GM18498 (cell line): ENCODE measurements around the gene ANKS1B.
"Not testable (repeated sequence)": the region's sequence is repeated elsewhere in the genome, so short reads cannot be mapped to it uniquely, and the experiment has no call there.

Source experiments
- ATAC-seq: cut with Tn5 transposase; IDR thresholded peaks from one replicate; pipeline ENCODE4 v1.9.1; 2021; ENCODE audit warnings: mild to moderate bottlenecking, moderate library complexity; ENCODE audit not compliant: unreplicated experiment

The ANKS1B gene

GRCh38 chr12:99984271-99985128, at the start of gene ANKS1B:
ANKS1B (minus strand) TSS chr12:99984936; CDS start chr12:99984237, 699 bp downstream.
- ATAC-seq: peak; percentile 59

DNA sequence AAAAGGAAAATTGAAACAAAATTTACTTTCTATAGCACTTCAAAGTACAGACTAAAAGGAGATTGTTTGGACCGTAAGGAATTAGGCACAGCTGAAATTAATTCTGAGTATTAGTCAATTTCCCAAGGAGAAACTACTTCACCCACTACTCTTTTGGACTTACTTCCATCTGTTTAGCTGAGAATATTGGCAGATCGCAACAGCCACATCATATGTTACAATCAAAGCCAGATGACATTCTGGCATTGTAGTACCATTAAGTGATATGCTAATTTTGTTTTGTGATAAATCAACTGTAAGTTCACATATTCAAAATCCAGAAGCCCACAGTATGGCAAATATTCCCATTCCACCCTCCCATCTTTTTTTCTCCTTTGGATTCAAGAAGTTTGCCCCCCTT, 47.1 kb upstream of the ANKS1B start:
- no peak for ATAC-seq

DNA sequence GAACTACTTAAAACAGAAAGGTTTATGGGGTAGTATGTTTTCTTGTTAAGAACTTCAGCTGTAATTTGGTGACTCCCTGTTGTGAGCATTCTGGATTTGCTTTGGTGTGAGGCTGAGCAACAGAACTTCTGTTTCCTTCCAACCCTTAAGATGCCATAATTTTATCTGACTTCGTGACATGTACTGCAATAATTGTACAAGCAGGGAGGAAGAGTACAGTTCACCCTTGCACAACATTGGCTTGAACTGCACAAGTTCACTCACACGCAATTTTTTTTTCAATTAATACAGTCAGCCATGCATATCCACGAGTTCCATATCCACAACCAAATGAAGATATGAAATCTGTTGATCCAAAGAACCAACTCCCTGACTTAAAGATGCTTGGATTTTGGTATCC, 42.9 kb upstream of the ANKS1B start:
- no peak for ATAC-seq

DNA sequence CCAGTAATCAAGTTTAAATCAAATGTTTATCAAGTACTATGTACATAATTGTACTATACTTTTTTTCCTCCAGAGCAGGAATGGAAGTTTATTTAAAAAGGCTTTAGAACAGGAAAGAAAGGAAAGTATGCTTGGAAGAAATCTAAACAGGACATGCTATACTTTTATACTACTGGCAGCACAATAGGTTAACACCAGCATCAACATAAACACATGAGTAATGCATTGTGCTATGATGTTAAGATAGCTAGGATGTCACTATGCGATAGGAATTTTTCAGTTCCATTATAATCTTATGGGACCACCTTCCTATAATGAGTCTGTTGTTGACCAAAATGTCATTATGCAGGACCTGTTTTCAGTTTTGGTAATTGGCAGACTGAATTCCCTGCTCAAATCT, 41.5 kb upstream of the ANKS1B start:
- no peak for ATAC-seq

DNA sequence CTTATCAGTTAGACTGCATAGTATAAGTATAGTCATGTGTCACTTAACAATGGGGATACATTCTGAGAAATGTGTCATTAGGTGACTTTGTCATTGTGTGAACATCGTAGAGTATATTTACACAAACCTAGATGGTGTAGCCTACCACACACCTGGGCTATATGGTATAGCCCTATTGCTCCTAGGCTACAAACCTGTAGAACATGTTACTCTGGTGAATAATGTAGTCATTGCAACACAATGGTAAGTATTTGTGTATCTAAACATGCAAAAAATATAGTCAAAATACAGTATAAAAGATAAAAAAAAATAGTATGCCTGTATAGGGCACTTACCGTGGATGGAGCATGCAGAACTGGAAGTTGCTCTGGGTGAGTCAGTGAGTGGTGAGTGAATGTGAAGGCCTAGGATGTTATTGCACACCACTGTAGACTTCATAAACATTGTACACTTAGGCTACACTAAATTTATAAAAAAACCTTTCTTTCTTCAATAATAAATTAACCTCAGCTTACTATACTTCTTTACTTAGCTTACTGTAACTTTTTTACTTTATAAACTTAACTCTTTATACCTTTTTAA, 40.3 kb upstream of the ANKS1B start:
- ATAC-seq: no peak

- no peak for ATAC-seq
These were observed 35.6 kb upstream of the ANKS1B start for GRCh38 chr12:100020370-100020769.

- ATAC-seq: no peak
These were observed 32.3 kb upstream of the ANKS1B start for GRCh38 chr12:100017056-100017455.

DNA sequence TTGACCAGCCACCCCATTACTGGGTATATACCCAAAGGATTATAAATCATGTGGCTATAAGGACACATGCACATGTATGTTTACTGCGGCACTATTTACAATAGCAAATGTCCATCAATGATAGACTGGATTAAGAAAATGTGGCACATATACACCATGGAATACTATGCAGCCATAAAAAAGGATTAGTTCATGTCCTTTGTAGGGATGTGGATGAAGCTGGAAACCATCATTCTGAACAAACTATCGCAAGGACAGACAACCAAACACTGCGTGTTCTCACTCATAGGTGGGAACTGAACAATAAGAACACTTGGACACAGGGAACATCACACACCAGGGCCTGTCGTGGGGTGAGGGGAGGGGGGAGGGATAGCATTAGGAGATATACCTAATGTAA, 31.6 kb upstream of the ANKS1B start:
- not testable (repeated sequence) for ATAC-seq

DNA sequence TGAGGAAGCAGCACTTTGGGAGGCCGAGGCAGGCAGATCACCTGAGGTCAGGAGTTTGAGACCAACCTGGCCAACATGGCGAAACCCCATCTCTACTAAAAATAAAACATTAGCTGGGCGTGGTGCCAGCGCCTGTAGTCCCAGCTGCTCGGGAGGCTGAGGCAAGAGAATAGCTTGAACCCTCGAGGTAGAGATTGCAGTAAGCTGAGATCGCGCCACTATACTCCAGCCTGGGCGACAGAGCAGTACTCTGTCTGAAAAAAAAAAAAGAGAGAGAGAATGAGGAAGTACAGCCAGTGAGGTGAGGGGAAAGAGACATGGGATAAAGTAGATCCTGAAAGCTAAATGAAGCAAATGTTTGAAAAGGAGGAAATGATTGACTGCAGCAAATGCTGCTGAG, 21.1 kb upstream of the ANKS1B start:
- not testable (repeated sequence) for ATAC-seq

DNA sequence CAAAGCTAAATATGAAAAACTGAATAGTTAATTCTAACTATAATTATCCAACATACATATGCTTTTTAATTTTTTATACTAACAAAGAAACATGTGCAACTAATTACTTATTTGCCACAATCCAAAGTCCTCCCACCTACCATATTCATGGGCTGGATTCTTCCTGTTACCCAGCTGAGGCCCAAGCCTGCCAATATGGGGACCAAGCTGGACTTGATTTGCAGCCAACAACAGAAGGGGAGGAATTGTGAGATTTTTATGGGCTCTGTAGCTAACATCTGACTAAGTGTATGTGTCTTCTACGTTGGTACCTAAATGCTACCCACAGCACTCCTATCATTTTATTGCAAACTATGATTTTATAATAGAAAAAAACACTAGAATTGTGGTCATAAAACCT, 13.1 kb upstream of the ANKS1B start:
- no peak for ATAC-seq

DNA sequence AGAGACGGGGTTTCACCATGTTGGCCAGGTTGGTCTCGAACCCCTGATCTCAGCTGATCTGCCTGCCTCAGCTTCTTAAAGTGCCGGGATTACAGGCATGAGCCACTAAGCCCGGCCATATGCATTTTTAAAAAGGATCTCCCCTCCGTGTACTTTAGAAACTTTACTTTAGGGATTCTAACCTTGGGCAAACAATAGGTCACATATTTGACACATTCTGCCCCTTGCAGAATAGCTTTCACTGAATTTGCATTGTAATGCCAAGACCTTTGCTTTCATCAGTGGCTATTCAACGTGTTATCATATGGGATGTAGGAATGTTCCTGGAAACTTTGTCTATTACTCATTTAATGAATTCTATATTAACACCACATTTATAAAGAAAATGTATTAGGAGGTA, 11.4 kb upstream of the ANKS1B start:
- ATAC-seq: no peak

DNA sequence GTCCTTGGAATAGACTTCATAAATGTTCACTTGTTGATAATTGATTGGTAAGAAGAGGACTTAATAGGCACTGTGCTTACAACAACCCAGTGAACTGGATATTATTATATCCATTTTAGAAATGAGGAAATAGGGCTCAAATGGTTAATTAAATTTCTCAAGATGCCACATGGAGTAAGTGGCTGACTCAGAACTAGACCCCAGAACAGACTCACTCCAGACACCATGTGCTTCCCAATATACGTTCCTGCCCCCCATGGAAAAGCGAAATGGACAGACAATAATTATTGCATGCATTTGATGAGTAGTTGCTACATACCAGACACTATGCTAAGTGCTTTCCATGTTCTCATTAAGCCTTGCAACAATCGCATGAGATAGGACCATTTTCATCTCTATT, 895 bp upstream of the ANKS1B start:
- no peak for ATAC-seq

DNA sequence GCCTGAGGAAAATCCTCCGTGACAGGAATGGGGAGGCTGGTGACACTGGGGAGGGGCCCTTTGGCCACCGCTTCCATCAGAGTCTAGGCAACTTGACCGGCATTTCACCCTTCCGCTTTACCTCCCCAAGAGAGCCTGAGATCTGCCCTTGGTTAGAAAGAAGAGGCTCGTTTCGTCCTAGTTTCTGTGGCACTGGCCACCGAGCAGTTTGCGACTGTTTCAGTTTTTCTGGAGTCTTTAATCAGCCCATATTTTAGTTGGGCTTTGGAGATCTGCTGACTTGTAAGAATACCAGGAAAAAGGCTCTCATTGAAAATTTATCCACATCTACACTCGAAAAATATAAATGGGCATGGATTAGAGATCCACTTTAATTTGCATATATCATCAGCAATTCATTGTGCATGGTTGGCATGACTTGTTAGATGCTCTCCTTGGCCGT, 414 bp upstream of the ANKS1B start:
- peak; percentile 39 for ATAC-seq

DNA sequence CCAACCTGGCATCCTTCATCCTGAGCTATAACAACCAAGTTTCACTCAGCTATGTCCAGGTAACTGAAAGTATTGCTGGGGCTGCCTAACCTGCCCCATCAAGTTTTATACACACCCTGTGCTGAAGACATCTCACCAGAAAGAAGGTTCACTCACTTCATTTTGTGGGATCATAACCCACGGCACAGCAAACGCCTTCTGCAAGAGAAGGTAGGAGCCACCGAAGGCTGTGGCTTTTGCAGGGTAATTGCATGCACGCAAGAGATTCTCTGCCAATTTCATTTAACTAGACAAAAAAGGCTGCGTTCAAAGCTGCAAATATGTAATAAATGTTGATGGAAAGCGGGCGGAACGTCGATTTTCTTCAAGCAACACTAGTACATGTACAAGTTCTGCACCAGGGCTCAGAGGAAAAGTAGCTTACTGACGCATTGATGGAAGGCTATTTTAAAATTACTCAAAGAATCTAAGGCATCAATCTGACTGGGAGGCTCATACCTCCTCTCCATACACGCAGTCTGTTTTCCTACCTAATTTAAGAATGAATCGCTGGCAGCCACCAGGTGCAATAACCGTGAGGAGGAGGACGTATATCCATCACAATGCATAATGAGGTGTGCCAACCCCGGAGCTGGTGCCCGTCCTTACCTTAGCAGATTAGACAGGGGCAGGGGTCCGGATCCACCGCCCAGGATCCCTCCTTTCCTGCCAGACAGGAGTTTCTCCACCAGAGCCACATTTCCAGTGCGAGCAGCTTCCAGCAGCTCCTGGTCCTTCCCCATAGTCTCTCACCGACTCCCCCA, 1.1 kb downstream of the ANKS1B start:
- ATAC-seq: no peak

DNA sequence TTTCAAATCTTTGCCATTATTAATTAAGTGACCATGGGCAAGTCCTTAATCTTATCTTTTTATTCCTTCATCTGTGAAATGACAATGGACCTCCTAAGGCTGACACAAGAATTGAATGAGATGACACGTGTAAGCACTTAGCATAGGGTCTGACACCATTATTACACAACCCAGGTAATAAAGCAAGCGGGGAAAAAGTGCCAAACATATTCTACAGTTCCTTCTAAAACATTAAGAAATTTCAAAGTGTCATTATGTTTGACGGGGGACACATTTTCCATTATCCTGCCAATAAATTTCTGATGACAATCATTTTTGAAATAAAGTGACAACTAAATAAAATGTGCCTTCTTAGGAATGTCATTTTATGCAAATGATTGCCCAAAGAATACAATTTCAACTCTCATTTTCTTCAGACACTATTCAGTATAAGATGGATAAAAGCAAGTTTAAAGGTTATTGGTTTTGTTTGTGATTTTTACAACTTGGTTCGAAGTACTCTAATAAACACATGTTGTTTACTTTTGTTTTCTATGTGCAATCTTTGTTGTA, 3.0 kb downstream of the ANKS1B start:
- ATAC-seq: no peak

- ATAC-seq: no peak
These were observed 5.3 kb downstream of the ANKS1B start for GRCh38 chr12:99979471-99979870.

DNA sequence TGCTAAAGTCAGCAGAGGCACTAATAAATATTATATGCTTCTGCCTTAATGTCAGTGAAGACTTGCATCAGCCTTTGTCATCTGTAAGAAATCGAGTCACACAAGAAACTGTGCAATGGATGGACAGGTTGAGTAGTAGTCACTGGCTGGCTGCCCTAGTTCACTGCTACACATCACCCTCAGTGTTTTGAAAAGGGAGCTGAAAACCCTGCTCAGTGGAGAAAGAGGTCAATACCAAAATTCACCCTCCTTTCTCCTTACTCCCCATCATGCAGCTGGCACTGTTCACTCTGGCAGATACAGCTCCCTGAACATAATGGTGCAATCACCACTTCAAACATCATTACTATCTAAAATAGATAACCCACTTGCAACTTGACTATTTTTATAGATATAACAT, 6.6 kb downstream of the ANKS1B start:
- no peak for ATAC-seq

- no peak for ATAC-seq
These were observed 7.2 kb downstream of the ANKS1B start for GRCh38 chr12:99977550-99977949.

GRCh38 chr12:99976762-99977161, 8.0 kb downstream of the ANKS1B start:
- ATAC-seq: no peak

GRCh38 chr12:99975321-99975720, 9.4 kb downstream of the ANKS1B start:
- ATAC-seq: no peak

DNA sequence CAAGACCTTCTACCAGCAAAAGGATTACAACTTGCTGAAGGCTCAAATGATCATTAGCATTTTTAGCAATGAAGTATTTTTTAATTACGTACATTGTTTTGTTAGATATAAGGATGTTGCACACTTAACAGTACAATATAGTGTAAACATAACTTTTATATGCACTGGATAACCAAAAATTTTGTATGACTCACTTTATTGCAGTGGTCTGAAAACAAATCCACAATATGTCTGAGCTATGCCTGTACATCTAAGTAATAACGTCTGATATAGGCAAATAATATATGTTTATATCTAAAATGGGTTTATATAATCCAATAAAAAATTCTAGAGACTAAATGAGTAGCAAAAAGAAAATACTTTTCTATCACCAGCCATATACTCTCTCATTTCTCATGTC, 10.6 kb downstream of the ANKS1B start:
- no peak for ATAC-seq
